ENCODE results near the gene RDX. TPM values are rescaled to one million over a fixed set of nuclear protein-coding genes. Genes with fewer than 3 reads are reported as not detected.

RDX gene
- total RNA-seq, 1 experiment from 2014 or later, result 196 TPM

DNA sequence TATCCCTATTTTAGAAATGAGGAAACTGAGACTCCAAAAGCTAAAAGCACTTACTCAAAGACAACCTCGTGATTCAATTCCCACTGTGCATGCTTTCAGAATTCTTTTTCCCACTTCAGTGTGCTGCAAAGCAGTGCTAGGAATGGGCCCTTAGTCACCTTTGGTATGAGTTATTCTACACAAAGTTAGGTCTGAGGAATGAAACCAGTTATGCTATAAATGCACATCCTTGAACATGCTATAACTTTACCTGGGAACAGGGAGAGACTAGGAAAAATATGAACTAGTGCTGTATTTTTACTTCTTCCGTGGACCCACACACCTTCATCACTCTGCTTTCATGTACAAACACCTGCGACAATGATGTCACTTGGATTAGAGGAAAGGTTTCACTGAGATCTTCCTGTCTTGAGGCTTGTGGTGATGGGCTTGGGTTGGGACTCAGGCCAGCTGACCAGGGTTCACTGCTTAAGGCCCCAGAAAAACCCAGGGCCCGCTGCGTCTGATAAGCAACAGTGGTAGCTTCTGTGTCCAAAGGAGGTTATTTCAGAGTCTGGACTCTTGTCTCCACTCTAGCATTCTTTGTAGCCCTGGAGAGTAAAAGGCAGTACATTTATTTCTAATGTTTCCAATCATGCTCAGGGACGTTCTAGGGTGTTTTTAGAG lies 121.6 kb downstream of the RDX start:
- ChIA-PET POLR2A (ENCODE audit: unreplicated experiment) (interaction anchor here (0.6 kb wide), 1 partner anchor 43 kb away, joined by 3 read pairs; no protein-coding TSS in a partner anchor), CTCF (no interaction called here)
- BruUV-seq (replicated peaks), result no TSS peak
- H3K4me1 ChIP-seq (replicated peaks; ENCODE audit: insufficient read depth), result peaks cover 11% of the 10 kb centered on the region; the same call in 1 of the 2 replicates
- no peaks in the 10 kb centered on the region for H3K9me2 ChIP-seq (ENCODE audit: insufficient read depth)
- H3K27me3 ChIP-seq (ENCODE audit: insufficient read depth, low read depth), result no peaks in the 10 kb centered on the region
- no peak overlapping the region for H2AFZ ChIP-seq
- peaks cover 29% of the 10 kb centered on the region; the same call in 1 of the 2 replicates for H3F3A ChIP-seq (ENCODE audit: insufficient read depth, low read depth)
- DNase-seq, result no peak
- no peak overlapping the region for H3K4me2 ChIP-seq
- H4K20me1 ChIP-seq (ENCODE audit: insufficient read depth), result no peaks in the 10 kb centered on the region
- H3K36me3 ChIP-seq (ENCODE audit: low read depth), result no peaks in the 10 kb centered on the region
- no peak for TF ChIP-seq EZH2 (IDR thresholded peaks at IDR 0.05; ENCODE audit: low read depth)
- TF ChIP-seq, protein P1, sequence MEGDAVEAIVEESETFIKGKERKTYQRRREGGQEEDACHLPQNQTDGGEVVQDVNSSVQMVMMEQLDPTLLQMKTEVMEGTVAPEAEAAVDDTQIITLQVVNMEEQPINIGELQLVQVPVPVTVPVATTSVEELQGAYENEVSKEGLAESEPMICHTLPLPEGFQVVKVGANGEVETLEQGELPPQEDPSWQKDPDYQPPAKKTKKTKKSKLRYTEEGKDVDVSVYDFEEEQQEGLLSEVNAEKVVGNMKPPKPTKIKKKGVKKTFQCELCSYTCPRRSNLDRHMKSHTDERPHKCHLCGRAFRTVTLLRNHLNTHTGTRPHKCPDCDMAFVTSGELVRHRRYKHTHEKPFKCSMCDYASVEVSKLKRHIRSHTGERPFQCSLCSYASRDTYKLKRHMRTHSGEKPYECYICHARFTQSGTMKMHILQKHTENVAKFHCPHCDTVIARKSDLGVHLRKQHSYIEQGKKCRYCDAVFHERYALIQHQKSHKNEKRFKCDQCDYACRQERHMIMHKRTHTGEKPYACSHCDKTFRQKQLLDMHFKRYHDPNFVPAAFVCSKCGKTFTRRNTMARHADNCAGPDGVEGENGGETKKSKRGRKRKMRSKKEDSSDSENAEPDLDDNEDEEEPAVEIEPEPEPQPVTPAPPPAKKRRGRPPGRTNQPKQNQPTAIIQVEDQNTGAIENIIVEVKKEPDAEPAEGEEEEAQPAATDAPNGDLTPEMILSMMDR (conservative IDR thresholded peaks at IDR 0.05), result no peak
- no peaks in the 10 kb centered on the region for H3K9me3 ChIP-seq (ENCODE audit: insufficient read depth, low read depth)
- intact Hi-C loops (cut with micrococcal nuclease; ENCODE audit: unreplicated experiment), result loop anchor here (2.0 to 10.0 kb wide), 2 partner anchors 26 to 650 kb away; no protein-coding TSS in a partner anchor
- H3K4me3 ChIP-seq, result no peak overlapping the region
- H3K79me2 ChIP-seq (ENCODE audit: low read depth), result no peaks in the 10 kb centered on the region
- H3K27ac ChIP-seq, result 0 out of 2 replicates have a peak overlapping the region, but pooled peaks have one; percentile 17

DNA sequence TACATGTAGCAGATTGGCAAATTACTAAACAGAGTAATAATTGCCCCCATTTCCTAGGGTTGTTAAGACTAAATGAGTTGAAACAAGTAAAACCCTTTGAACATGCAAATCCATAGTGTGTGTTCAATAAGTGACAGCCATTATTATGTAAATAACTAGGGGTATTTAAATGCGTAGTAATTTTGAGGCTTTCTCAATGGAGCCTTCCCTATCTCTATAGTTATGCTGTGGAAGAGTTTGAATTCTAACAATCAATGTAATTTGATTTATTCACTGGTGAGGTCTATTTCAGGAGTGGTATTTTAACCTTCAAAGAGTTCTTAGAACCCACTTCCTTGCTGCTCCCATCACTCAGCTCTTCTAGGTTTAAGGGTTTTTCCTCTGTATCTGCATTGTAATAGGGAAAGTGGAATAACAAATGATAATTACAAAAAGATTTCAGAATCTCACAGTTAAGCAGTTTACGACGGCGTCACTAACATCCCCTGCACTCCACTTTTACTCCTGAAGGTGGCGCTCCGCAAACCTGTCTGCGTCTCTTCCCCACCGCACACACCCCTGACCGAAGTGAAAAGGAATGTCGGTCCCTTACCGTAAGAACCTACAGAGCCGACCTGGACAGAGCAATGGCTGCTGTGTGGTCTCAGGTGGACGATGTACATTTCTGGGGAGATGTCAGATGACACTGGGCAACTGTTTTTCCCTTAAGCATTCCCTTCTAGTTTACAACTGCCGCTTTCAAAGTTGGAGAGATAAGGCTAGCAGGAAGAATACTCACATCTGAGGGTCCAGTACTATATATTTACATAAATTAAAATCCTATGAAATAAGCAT lies 122.4 kb downstream of the RDX start:
- intact Hi-C loops (cut with micrococcal nuclease; ENCODE audit: unreplicated experiment), result loop anchor here (2.0 to 10.0 kb wide), 2 partner anchors 27 to 651 kb away; no protein-coding TSS in a partner anchor
- Histone ChIP-seq H3K27me3 (ENCODE audit: insufficient read depth, low read depth) (no peaks in the 10 kb centered on the region), H3K4me2 (no peak overlapping the region), H3F3A (ENCODE audit: insufficient read depth, low read depth) (peaks cover 29% of the 10 kb centered on the region; the same call in 1 of the 2 replicates), H3K4me3 (no peak overlapping the region), H3K36me3 (ENCODE audit: low read depth) (no peaks in the 10 kb centered on the region), H3K27ac (0 out of 2 replicates have a peak overlapping the region, but pooled peaks have one; percentile 17), H2AFZ (no peak overlapping the region), H3K4me1 (replicated peaks; ENCODE audit: insufficient read depth) (peaks cover 11% of the 10 kb centered on the region; the same call in 1 of the 2 replicates), H3K9me2 (ENCODE audit: insufficient read depth) (no peaks in the 10 kb centered on the region), H3K79me2 (ENCODE audit: low read depth) (no peaks in the 10 kb centered on the region), H4K20me1 (ENCODE audit: insufficient read depth) (no peaks in the 10 kb centered on the region), H3K9me3 (ENCODE audit: insufficient read depth, low read depth) (no peaks in the 10 kb centered on the region)
- peak in 1 of 2 experiments; percentile 62 for DNase-seq
- BruUV-seq (replicated peaks), result no TSS peak
- TF ChIP-seq, protein P1 (conservative IDR thresholded peaks at IDR 0.05), result peak; percentile 69
- no peak for TF ChIP-seq EZH2 (IDR thresholded peaks at IDR 0.05; ENCODE audit: low read depth)
- CTCF ChIA-PET, result interaction anchor here (0.7 kb wide), 1 partner anchor 1187 kb away, joined by 3 read pairs; no protein-coding TSS in a partner anchor
- POLR2A ChIA-PET (ENCODE audit: unreplicated experiment), result no interaction called here

DNA sequence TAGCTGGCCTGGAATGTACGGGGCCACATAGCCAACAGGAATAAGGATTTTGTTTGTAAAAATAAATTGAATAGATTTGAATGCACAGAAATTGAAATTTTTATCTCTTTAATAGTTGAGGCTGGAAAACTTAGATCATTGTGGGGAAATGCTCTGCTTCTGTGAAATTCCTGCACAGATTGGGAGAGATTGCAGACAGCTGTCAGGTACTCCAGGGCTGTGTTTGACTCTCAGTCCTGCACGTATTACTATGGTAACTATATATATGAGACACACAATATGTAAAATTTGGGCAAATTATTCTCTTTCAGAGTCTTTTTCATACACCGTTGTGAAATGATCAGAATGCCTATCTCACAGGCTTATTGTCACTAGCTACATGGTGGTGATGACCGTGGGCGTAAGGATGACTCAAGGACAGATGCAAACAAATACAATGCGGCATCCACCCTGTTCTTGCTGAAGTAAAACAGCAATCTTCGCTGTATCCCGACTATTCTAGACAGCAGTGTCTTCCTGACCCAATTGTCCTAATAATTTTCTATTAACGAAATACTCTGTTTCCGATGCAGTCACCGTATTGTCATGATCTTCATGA lies 123.8 kb downstream of the RDX start:
- no peak overlapping the region for H3K4me3 ChIP-seq
- H3K9me2 ChIP-seq (ENCODE audit: insufficient read depth), result no peaks in the 10 kb centered on the region
- H3K79me2 ChIP-seq (ENCODE audit: low read depth), result no peaks in the 10 kb centered on the region; the same call in 1 of the 2 replicates
- H4K20me1 ChIP-seq (ENCODE audit: insufficient read depth), result no peaks in the 10 kb centered on the region
- ChIA-PET POLR2A (ENCODE audit: unreplicated experiment) (no interaction called here), CTCF (no interaction called here)
- 0 out of 2 replicates have a peak, but pooled peaks cover 2% of the 10 kb centered on the region for H3K36me3 ChIP-seq (ENCODE audit: low read depth)
- H2AFZ ChIP-seq, result no peak overlapping the region
- BruUV-seq (replicated peaks), result no TSS peak
- H3K9me3 ChIP-seq (ENCODE audit: insufficient read depth, low read depth), result no peaks in the 10 kb centered on the region
- peaks cover 11% of the 10 kb centered on the region; the same call in 1 of the 2 replicates for H3K4me1 ChIP-seq (replicated peaks; ENCODE audit: insufficient read depth)
- intact Hi-C loops (cut with micrococcal nuclease; ENCODE audit: unreplicated experiment), result loop anchor here (10.0 kb wide), 1 partner anchor 652 kb away; no protein-coding TSS in a partner anchor
- no peak for DNase-seq
- peaks cover 29% of the 10 kb centered on the region; the same call in 1 of the 2 replicates for H3F3A ChIP-seq (ENCODE audit: insufficient read depth, low read depth)
- no peak overlapping the region for H3K27ac ChIP-seq
- no peak overlapping the region for H3K4me2 ChIP-seq
- TF ChIP-seq, protein P1 (conservative IDR thresholded peaks at IDR 0.05), result no peak
- no peak for TF ChIP-seq EZH2 (IDR thresholded peaks at IDR 0.05; ENCODE audit: low read depth)
- H3K27me3 ChIP-seq (ENCODE audit: insufficient read depth, low read depth), result no peaks in the 10 kb centered on the region

Measured in PC-9 (cell line).